ENCODE results near the gene SIRT5.

Gene SIRT5

DNA sequence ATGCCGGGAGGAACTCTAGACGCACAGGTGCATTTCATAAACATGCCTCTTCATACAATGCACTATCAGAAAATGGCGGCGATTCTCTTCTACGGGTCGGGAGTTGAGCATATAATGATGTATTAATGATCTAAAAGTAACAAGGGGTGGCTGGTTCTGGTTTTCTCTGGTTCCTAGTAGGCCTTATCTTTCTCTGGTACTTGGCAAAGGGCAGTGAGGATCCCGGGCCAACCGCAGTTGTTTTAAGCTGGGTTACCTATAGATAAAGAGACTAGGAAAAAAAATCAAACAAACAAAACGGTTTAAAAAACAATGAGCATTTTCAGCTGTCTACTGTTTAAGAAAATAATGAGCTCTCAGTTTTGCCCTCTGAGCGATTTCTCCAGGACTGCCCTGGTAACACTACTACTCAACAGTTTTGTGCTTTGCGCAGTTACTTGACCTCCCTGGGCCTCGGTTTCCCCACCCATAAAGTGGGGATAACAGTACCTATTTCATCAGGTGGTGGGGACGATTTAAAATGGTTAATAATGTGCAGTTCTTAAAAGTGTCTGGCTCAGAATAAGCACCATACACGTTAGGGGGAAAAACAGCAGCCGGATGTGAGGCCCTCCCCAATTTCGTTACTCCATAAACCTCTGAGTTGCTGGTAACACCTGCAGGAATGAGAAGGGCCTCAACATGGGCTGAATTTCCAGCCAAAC lies 1.3 kb upstream of the SIRT5 start:
- no peak for DNase-seq (ENCODE audit: insufficient read length)
- FAIRE-seq: no peak
- TF ChIP-seq TAF1 (IDR thresholded peaks at IDR 0.05; ENCODE audit: borderline replicate concordance, low read depth, low read length) (no peak), POLR2AphosphoS5 (IDR thresholded peaks at IDR 0.05; ENCODE audit: low read depth, low read length) (no peak), POLR2A (IDR thresholded peaks at IDR 0.05; ENCODE audit: low read depth, low read length) (no peak)

DNA sequence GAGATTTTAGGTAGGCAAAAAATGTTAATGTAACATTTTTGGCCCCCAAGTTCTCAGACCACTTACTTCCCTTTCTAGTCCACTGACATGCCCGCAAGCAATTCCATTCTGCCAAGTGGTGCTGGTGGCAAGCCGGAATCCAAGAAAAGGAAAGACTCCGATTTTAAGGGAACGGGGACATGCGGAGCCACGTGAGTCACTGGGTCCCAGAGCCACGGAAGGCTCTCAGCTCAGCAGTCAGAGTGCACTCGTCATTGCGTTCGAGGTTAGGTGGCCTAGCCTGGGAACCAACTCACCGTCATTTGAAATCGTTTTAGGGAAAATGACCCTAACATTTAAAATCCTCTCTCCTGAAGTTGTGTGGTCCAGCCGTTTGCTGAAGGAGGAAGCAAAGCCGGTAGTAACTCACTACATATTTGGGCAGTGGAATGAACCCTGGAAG lies 711 bp upstream of the SIRT5 start:
- TF ChIP-seq POLR2AphosphoS5 (IDR thresholded peaks at IDR 0.05; ENCODE audit: low read depth, low read length) (no peak), TAF1 (IDR thresholded peaks at IDR 0.05; ENCODE audit: borderline replicate concordance, low read depth, low read length) (no peak)
- DNase-seq (ENCODE audit: insufficient read length): no peak
- peak; percentile 57 for FAIRE-seq

DNA sequence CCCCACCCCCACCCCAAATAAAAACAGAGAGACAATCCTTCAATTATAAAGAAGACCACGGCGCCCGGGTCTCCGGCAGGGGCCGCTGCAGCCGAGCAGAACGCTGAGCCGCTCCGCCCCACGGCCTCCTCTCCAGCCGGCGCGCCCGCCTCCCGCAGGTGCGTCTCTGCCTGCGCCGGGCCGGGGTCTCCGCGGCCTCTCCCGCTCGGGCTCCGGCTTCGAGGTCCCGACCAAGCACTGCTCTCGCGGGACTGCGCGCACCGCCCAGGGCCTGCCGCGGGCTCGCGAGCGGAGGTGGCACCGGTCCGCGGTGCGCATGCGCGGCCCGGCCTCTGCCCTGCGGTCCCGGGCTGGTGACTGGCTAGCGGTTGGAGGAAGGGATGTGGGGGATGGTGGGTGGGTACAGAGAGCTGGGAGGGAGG lies 241 bp upstream of the SIRT5 start:
- FAIRE-seq (peak; percentile 99), DNase-seq (ENCODE audit: insufficient read length) (peak; percentile 90)
- TF ChIP-seq TAF1 (IDR thresholded peaks at IDR 0.05; ENCODE audit: borderline replicate concordance, low read depth, low read length): 0 out of 2 replicates have a peak, but pooled peaks have one; percentile 6
- TF ChIP-seq POLR2A (IDR thresholded peaks at IDR 0.05; ENCODE audit: low read depth, low read length): peak; percentile 62
- no peak for TF ChIP-seq POLR2AphosphoS5 (IDR thresholded peaks at IDR 0.05; ENCODE audit: low read depth, low read length)

DNA sequence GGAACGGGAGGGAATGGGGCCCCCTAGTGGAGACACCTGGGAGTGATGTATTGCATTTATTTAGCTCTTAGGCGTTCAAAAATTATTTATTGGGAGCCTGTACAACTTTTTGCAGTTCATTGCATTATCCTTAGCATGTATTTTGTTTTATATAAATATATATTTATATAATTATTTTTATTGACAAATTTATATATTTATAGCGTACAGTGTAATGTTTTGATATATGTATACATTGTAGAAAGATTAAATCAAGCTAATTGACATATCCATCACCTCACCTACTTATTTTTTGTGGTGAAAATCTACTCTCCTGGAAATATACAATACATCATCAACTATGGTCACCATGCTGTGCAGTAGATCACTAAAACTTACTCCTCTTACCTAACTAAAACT lies 975 bp downstream of the SIRT5 start:
- no peak for TF ChIP-seq TAF1 (IDR thresholded peaks at IDR 0.05; ENCODE audit: borderline replicate concordance, low read depth, low read length)
- TF ChIP-seq POLR2AphosphoS5 (IDR thresholded peaks at IDR 0.05; ENCODE audit: low read depth, low read length): no peak
- TF ChIP-seq POLR2A (IDR thresholded peaks at IDR 0.05; ENCODE audit: low read depth, low read length): no peak
- no peak for FAIRE-seq
- no peak for DNase-seq (ENCODE audit: insufficient read length)

DNA sequence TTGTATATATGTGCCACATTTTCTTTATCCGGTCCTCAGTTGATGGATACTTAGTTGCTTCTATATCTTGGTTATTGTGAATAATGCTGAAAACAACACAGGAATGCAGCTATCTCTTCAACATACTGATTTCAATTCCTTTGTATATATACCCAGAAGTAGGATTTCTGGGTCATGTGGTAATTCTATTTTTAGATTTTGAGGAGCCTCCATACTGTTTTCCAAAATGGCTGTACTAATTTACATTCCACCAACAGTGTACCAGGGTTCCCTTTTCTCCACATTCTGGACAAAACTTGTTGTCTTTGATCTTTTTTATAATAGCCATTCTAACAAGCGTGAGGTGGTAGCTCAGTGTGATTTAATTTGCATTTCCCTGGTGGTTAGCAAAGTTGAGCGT lies 1.6 kb downstream of the SIRT5 start:
- TF ChIP-seq POLR2A (IDR thresholded peaks at IDR 0.05; ENCODE audit: low read depth, low read length) (no peak), TAF1 (IDR thresholded peaks at IDR 0.05; ENCODE audit: borderline replicate concordance, low read depth, low read length) (no peak), POLR2AphosphoS5 (IDR thresholded peaks at IDR 0.05; ENCODE audit: low read depth, low read length) (no peak)
- no peak for DNase-seq (ENCODE audit: insufficient read length)
- FAIRE-seq: no peak

- FAIRE-seq: no peak
- DNase-seq (ENCODE audit: insufficient read length): no peak
- no peak for TF ChIP-seq TAF1 (IDR thresholded peaks at IDR 0.05; ENCODE audit: borderline replicate concordance, low read depth, low read length)
- no peak for TF ChIP-seq POLR2AphosphoS5 (IDR thresholded peaks at IDR 0.05; ENCODE audit: low read depth, low read length)
- no peak for TF ChIP-seq POLR2A (IDR thresholded peaks at IDR 0.05; ENCODE audit: low read depth, low read length)
Observed at GRCh38 chr6:13577926-13578325, 3.5 kb downstream of the SIRT5 start.

DNA sequence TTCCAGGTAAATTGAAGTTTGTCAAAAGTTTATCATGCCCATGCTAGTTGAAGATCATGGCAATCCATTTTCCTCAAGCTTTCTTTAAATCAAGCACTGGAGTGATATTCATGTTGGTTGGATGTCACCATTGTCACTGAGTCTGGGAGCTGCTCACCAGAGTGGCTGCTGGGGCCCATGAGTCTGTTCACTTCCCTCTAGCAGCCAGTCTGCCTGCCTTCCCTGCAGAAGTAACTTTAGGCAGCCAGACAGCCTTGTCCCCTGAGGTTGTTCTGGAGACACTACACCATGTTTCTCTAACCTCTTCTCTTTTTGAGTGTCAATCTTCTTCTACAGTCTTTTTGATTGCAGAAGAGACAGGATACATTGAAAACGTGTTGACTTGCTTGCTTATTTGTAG lies 5.5 kb downstream of the SIRT5 start:
- TF ChIP-seq POLR2AphosphoS5 (IDR thresholded peaks at IDR 0.05; ENCODE audit: low read depth, low read length) (no peak), POLR2A (IDR thresholded peaks at IDR 0.05; ENCODE audit: low read depth, low read length) (no peak)
- FAIRE-seq (no peak), DNase-seq (ENCODE audit: insufficient read length) (no peak)

- DNase-seq (ENCODE audit: insufficient read length) (no peak), FAIRE-seq (peak; percentile 38)
- TF ChIP-seq TAF1 (IDR thresholded peaks at IDR 0.05; ENCODE audit: borderline replicate concordance, low read depth, low read length): no peak
- TF ChIP-seq POLR2AphosphoS5 (IDR thresholded peaks at IDR 0.05; ENCODE audit: low read depth, low read length): no peak
- TF ChIP-seq POLR2A (IDR thresholded peaks at IDR 0.05; ENCODE audit: low read depth, low read length): no peak
Observed at GRCh38 chr6:13581700-13582229, 7.4 kb downstream of the SIRT5 start.

GRCh38 chr6:13586603-13587542 lies 12.5 kb downstream of the SIRT5 start:
- FAIRE-seq: no peak
- TF ChIP-seq POLR2A (IDR thresholded peaks at IDR 0.05; ENCODE audit: low read depth, low read length) (no peak), TAF1 (IDR thresholded peaks at IDR 0.05; ENCODE audit: borderline replicate concordance, low read depth, low read length) (no peak), POLR2AphosphoS5 (IDR thresholded peaks at IDR 0.05; ENCODE audit: low read depth, low read length) (no peak)
- DNase-seq (ENCODE audit: insufficient read length): no peak

DNA sequence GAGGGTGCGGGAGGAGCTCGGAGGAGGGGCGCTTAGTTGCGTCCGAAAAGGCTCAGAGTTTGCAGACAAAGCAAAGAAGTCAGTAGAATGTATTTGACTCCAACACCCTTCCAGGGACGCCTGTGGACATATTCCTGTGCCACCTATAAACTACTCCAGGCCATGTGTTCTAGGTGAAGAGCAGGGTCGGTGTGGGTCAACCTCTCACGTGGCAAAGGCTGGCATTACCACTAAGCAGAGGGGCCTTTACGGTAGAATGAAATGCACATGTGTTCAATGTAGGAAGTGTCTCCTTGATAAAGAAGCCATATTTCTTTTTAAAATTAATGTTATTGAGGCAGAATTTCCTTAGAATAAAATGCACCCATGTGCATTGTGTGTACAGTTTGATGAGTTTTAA lies 15.4 kb downstream of the SIRT5 start:
- DNase-seq (ENCODE audit: insufficient read length) (no peak), FAIRE-seq (no peak)

DNA sequence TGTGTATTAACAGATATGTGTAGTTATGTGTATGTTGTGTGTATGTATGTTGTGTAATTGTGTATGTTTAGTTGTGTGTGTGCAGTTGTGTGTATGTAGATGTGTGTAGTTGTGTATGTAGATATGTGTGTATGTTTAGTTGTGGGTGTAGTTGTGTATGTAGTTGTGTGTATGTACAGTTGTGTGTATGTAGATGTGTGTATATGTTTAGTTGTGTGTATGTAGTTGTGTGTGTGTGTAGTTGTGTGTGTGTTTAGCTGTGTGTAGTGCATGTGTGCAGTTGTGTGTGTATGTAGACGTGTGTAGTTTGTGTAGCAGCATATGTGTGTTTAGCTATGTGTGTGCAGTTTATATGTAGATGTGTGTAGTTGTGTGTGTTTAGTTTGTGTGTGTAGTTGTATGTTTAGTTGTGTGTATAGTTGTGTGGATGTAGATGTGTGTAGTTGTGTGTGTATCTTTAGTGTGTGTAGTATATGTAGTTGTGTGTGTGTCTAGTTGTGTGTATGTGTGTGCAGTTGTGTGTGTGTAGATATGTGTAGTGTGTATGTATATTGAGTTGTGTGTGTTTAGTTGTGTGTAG lies 16.3 kb downstream of the SIRT5 start:
- no peak for DNase-seq (ENCODE audit: insufficient read length)
- TF ChIP-seq TAF1 (IDR thresholded peaks at IDR 0.05; ENCODE audit: borderline replicate concordance, low read depth, low read length): no peak
- TF ChIP-seq POLR2A (IDR thresholded peaks at IDR 0.05; ENCODE audit: low read depth, low read length): no peak
- TF ChIP-seq POLR2AphosphoS5 (IDR thresholded peaks at IDR 0.05; ENCODE audit: low read depth, low read length): no peak
- FAIRE-seq: peak; percentile 51

More for the DNA sequence above, 15.4 kb downstream of the SIRT5 start:
- TF ChIP-seq POLR2A (IDR thresholded peaks at IDR 0.05; ENCODE audit: low read depth, low read length) (no peak), TAF1 (IDR thresholded peaks at IDR 0.05; ENCODE audit: borderline replicate concordance, low read depth, low read length) (no peak), POLR2AphosphoS5 (IDR thresholded peaks at IDR 0.05; ENCODE audit: low read depth, low read length) (no peak)

Data from GM12892 (cell line).